Ovary (tissue), 3 donors: Measurements from ENCODE around the gene CNOT3.

Source experiments
- CTCF ChIP-seq, 3 donors: fragments of 450-650 bp in 2 of 3; fragments of 200-600 bp in 1 of 3; IDR thresholded peaks; one replicate each; pipeline versions ENCODE4 v1.5.1 to v1.8.0; 2016 to 2022; ENCODE audit warnings: antibody characterized with exemption in 3 of 3, mild to moderate bottlenecking in 1 of 3
- EP300 ChIP-seq: sonication (generic); formaldehyde crosslinking; IDR thresholded peaks from one replicate; pipeline ENCODE4 v1.6.1; 2017; ENCODE audit warnings: antibody characterized with exemption
- POLR2A ChIP-seq: fragments of 450-650 bp; IDR thresholded peaks from one replicate; pipeline ENCODE4 v1.6.1; 2017; ENCODE audit warnings: antibody characterized with exemption, mild to moderate bottlenecking, moderate library complexity
- donor health status: DM: no; HTN: no; CAD: no.

- TF ChIP-seq EP300 (no peak), CTCF (IDR thresholded peaks at IDR 0.05) (no peak), POLR2A (no peak)
These were observed 36.6 kb downstream of the CNOT3 start for GRCh38 chr19:54173951-54174834.
